ENCODE results near the gene NME3. TPM values are rescaled to one million over a fixed set of nuclear protein-coding genes. Genes with fewer than 3 reads are reported as not detected.

The NME3 gene
- total and polyA plus RNA-seq, 8 donors, result 27.4 to 297 (median 33.1) TPM

- Histone ChIP-seq H3K4me1 (peaks cover 18 to 21% (median 20%) of the 10 kb centered on the region in 3 donors), H3K27ac (no peak overlapping the region), H3K9me3 (no peaks in the 10 kb centered on the region), H3K36me3 (peaks cover 0 to 25% (median 10%) of the 10 kb centered on the region in 3 donors), H3K27me3 (no peaks in the 10 kb centered on the region), H3K4me3 (no peak overlapping the region)
- peak in 3 of 6 donors; percentile 11 to 39 (median 32) for DNase-seq
- ATAC-seq, result no peak
- 92 to 95% methylated on average over 22 of the region's 22 CpGs for WGBS, 2 donors
- TF ChIP-seq CTCF (IDR thresholded peaks at IDR 0.05), result no peak
- no peak for FAIRE-seq
- intact Hi-C loops (cut with DNase I), result no loop called here
Observed at GRCh38 chr16:1776991-1777374, 5.6 kb upstream of the NME3 start.

- ATAC-seq (no peak), FAIRE-seq (no peak), DNase-seq (no peak)
- WGBS, 2 donors, result 85 to 87% methylated on average over 13 of the region's 13 CpGs
- intact Hi-C loops (cut with DNase I), result no loop called here
- Histone ChIP-seq H3K4me3 (no peak overlapping the region), H3K4me1 (peaks cover 17 to 21% (median 20%) of the 10 kb centered on the region in 3 donors), H3K9me3 (no peaks in the 10 kb centered on the region), H3K36me3 (peaks cover 0 to 25% (median 10%) of the 10 kb centered on the region in 3 donors), H3K27ac (no peak overlapping the region), H3K27me3 (no peaks in the 10 kb centered on the region)
- TF ChIP-seq CTCF (IDR thresholded peaks at IDR 0.05), result no peak
Observed at GRCh38 chr16:1776672-1776955, 5.3 kb upstream of the NME3 start.

- FAIRE-seq (no peak), DNase-seq (peak in 3 of 6 donors; percentile 28 to 79 (median 49)), ATAC-seq (no peak)
- no peak for TF ChIP-seq CTCF (IDR thresholded peaks at IDR 0.05)
- Histone ChIP-seq H3K4me1 (peaks cover 11 to 19% (median 17%) of the 10 kb centered on the region in 3 donors), H3K27ac (no peak overlapping the region), H3K27me3 (no peaks in the 10 kb centered on the region), H3K4me3 (no peak overlapping the region), H3K9me3 (no peaks in the 10 kb centered on the region), H3K36me3 (peaks cover 0 to 25% (median 10%) of the 10 kb centered on the region in 3 donors)
- 82 to 84% methylated on average over 24 to 28 of the region's 28 CpGs for WGBS, 2 donors
- intact Hi-C loops (cut with DNase I), result no loop called here
Observed at GRCh38 chr16:1775846-1776671, 4.7 kb upstream of the NME3 start.

GRCh38 chr16:1775006-1775845, 3.9 kb upstream of the NME3 start:
- H3K9me3 ChIP-seq, result no peaks in the 10 kb centered on the region
- intact Hi-C loops (cut with DNase I), result no loop called here
- no peak overlapping the region for H3K27ac ChIP-seq
- ATAC-seq (no peak), FAIRE-seq (no peak), DNase-seq (peak in 3 of 6 donors; percentile 43 to 86 (median 48))
- no peak overlapping the region for H3K4me3 ChIP-seq
- no peak for TF ChIP-seq CTCF (IDR thresholded peaks at IDR 0.05)
- H3K36me3 ChIP-seq, result peaks cover 0 to 25% (median 10%) of the 10 kb centered on the region in 3 donors
- H3K27me3 ChIP-seq, result no peaks in the 10 kb centered on the region
- 83 to 89% methylated on average over 30 of the region's 30 CpGs for WGBS, 2 donors
- H3K4me1 ChIP-seq, result peaks cover 9 to 11% (median 11%) of the 10 kb centered on the region in 3 donors
